ENCODE data around the gene SHC4. TPM values are rescaled to one million over a fixed set of nuclear protein-coding genes. Genes with fewer than 3 reads are reported as not detected.

SHC4 gene
- total RNA-seq, 1 donor from 2014 or later = 1.6 TPM

GRCh38 chr15:48888836-48889235, 74.9 kb downstream of the SHC4 start:
- intact Hi-C loops (cut with micrococcal nuclease) = loop anchor here (1.0 kb wide), 1 partner anchor 11 kb away; the partner anchor contains the start of gene EID1

- intact Hi-C loops (cut with micrococcal nuclease) = loop anchor here (1.0 kb wide), 1 partner anchor 10 kb away; the partner anchor contains the start of gene EID1
These were observed 75.5 kb downstream of the SHC4 start for GRCh38 chr15:48888191-48888590.

DNA sequence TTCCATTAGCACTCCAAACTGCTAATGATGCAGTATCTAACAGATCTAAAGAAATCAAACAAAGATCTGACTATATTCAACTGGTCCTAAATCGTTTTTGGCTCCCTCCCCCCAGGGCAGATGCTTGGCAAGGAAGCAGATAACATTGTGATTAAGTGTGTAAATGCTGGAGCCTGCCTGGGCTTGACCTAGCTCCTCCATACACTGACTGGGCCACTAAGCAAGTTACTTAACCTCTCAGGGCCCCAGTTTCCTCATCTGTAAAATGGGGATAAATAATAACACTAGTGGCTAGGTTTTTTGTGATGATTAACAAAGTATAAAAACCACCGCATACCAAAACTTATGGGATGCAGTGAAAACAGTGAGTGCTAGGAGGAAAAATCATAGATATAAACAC, 76.6 kb downstream of the SHC4 start:
- intact Hi-C loops (cut with micrococcal nuclease) = no loop called here

GRCh38 chr15:48883699-48884098, 80.0 kb downstream of the SHC4 start:
- intact Hi-C loops (cut with micrococcal nuclease) = no loop called here

GRCh38 chr15:48880070-48880634, 83.6 kb downstream of the SHC4 start:
- intact Hi-C loops (cut with micrococcal nuclease) = no loop called here

DNA sequence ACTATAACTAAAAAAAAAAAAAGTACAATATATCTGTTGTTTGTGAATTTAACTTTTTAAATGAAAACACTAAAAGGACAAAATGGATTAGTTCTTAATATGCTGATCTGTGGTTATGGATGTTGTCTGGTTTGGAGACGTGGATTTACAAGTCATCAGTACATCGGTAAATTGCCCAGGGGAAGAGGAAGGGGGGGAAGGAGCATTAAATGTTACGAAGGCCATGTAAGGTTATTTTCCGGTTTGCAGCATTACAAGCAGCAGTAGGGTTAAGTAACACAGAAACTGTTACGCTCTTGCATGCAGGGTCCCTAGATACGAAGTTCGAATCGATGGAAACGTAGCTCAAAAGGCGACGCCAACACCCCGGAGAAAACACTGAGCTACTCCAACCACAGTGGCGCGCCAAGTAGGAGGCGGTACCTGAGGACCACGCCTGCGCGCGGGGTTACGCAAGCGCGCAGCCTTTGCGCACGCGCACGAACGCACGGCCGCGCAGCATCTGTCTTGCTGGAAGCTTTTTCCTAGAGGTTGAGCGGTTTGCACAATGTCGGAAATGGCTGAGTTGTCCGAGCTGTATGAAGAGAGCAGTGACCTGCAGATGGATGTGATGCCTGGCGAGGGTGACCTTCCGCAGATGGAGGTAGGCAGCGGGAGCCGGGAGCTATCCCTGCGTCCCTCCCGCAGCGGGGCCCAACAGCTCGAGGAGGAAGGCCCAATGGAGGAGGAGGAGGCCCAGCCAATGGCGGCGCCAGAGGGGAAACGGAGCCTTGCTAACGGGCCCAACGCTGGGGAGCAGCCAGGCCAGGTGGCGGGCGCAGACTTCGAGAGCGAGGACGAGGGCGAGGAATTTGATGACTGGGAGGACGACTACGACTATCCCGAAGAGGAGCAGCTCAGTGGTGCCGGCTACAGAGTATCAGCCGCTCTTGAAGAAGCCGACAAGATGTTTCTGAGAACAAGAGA, 85.8 kb downstream of the SHC4 start, which contains the start of gene EID1:
TSS of gene EID1 (plus strand) at position 505 of the 966 bp plus-strand sequence. CDS start at position 548, 43 bp downstream.
- intact Hi-C loops (cut with micrococcal nuclease) = loop anchor here (1.0 to 10.0 kb wide), 16 partner anchors 10 to 1887 kb away; partner anchors contain the start of genes CEP152, COPS2, DUT and FAM227B

DNA sequence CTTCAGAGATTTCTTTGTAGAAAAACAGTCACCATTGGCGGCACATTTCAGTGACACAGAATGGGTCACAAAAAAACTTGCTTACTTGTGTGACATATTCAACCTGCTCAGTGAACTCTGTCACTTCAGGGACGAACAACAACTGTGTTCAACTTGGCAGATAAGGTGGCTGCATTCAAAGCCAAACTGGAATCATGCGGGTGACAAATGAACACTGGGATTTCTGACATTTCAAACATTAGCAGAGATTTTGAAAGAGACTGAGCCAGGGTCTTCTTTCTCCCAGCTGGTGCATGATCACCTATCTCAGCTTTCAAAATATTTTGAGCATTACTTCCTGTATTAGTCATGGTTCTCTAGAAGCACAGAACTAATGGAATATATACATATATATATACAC, 87.7 kb downstream of the SHC4 start:
- intact Hi-C loops (cut with micrococcal nuclease) = loop anchor here (5.0 to 10.0 kb wide), 4 partner anchors 544 to 1889 kb away; partner anchors contain the start of genes DUT, FGF7, SPPL2A and TRPM7

- intact Hi-C loops (cut with micrococcal nuclease) = loop anchor here (5.0 to 10.0 kb wide), 4 partner anchors 543 to 1889 kb away; partner anchors contain the start of genes DUT, FGF7, SPPL2A and TRPM7
These were observed 88.3 kb downstream of the SHC4 start for GRCh38 chr15:48875241-48875960.

- intact Hi-C loops (cut with micrococcal nuclease) = loop anchor here (10.0 kb wide), 2 partner anchors 1812 to 1892 kb away; partner anchors contain the start of genes SPPL2A and TRPM7
These were observed 91.1 kb downstream of the SHC4 start for GRCh38 chr15:48872632-48873031.

DNA sequence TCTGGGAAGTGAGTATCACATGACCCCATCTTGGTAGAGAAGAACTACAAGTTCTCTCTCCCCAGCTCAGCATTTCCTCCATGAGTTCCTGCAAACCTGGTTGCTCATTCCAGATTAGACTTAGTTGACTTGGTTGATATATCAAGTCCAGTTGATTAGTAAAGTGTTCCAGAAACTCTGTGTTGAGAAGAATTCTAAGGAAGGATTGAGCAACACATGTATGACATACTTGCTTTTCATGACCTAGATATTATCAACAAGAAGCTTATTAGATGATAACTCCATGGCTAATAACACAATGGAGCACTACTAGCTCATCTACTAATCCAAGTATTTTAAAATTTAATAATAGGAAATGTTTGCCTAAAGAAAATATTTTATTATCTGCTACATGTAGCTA, 92.2 kb downstream of the SHC4 start:
- intact Hi-C loops (cut with micrococcal nuclease) = loop anchor here (10.0 kb wide), 2 partner anchors 1813 to 1893 kb away; partner anchors contain the start of genes SPPL2A and TRPM7

GRCh38 chr15:48869966-48870365, 93.8 kb downstream of the SHC4 start:
- intact Hi-C loops (cut with micrococcal nuclease) = loop anchor here (10.0 kb wide), 2 partner anchors 1815 to 1895 kb away; partner anchors contain the start of genes SPPL2A and TRPM7

DNA sequence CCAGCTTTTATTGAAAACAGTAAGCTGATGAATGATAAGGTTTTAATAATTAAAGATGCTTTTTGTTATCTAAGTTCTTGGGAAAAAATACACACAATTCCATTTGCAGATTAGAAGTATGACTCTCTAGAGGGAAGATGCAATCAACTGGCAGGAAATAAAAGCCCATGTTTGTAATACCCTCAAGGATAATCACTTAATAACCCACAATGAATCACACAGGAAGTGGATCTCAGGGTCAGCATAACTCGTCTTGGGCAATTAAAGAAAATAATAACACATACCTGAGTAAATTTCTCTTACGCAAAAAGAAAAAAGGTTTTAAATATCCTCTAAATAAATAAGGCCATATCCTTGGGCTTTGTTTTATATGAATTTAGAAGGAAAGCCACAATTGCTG, 95.2 kb downstream of the SHC4 start:
- intact Hi-C loops (cut with micrococcal nuclease) = no loop called here

GRCh38 chr15:48868023-48868422, 95.7 kb downstream of the SHC4 start:
- intact Hi-C loops (cut with micrococcal nuclease) = no loop called here

GRCh38 chr15:48866141-48866563, 97.6 kb downstream of the SHC4 start:
- intact Hi-C loops (cut with micrococcal nuclease) = no loop called here

DNA sequence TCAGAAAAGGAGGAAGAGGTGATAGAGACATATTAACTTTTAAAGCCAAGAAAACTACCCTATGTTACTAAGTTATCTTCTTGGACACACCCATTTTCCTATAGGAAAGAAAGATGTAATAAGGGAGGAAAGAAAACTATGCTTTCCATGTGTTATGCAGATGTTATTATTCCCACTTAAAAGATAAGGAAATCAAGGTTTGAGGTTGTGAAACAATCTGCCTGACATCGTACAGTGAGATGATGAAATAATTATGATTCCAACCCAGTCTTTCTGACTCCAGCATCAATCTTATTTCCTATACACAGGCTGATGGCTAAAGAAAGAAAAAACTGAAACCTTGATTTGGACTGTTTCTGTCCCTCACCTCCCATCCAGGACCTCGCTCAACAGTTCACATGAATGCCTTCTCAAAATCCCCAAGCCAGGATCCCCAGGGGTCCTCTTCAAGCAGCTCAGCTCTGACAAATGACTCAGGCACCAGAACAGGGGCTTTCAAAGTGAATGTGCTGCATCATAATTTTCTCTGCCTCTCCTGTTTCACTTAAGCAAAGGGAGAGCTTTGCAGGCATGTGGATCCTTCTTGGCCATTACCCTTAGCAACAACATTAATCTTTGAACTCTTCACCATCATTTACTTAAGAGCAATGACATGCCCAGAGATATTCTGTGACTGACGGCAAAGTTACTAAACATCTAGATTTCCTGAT, 98.2 kb downstream of the SHC4 start:
- intact Hi-C loops (cut with micrococcal nuclease) = no loop called here

DNA sequence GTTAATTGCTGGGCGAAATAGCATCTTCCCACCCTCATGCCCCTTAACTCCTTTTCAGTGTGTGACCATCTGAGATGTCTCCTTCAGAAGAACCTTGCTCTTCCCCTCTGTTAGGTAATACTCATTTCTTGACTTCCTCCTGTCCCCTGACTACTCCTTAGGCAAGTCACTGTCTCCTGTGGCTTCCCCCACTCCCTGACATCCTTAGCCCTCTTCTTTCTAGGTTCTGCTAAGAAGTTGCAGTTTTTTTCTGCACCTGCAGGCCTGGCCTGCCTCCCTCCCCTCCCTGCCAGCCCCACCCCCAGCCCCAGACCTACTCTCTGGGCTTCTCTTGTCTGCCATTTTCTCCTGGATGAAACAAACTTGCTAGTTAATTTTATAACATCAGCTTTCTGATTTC, 101.0 kb downstream of the SHC4 start:
- intact Hi-C loops (cut with micrococcal nuclease) = loop anchor here (1.0 to 5.0 kb wide), 7 partner anchors 113 to 1455 kb away; partner anchors contain the start of genes COPS2 and SECISBP2L

GRCh38 chr15:48861813-48862431, 101.8 kb downstream of the SHC4 start:
- intact Hi-C loops (cut with micrococcal nuclease) = loop anchor here (1.0 to 5.0 kb wide), 14 partner anchors 16 to 1455 kb away; partner anchors contain the start of genes COPS2, EID1, FAM227B and SECISBP2L

DNA sequence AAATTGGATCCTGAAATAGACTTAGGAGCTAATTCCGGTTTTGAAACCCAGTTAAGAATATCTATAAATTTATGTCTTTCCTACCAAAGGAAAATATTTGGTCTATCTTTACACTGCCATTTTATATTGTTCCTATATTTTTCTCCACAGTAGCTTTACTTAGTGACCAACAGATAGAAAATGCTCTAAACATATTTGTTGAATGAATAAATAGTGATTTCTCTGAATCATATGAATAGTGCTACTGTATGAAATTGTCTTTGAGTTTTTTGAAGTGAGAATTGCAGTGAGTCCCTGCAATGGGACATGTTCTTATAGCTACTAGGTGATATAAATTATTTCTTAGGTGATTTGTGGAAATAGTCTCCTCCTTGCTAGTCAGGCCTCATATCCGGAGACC, 104.3 kb downstream of the SHC4 start:
- intact Hi-C loops (cut with micrococcal nuclease) = no loop called here

DNA sequence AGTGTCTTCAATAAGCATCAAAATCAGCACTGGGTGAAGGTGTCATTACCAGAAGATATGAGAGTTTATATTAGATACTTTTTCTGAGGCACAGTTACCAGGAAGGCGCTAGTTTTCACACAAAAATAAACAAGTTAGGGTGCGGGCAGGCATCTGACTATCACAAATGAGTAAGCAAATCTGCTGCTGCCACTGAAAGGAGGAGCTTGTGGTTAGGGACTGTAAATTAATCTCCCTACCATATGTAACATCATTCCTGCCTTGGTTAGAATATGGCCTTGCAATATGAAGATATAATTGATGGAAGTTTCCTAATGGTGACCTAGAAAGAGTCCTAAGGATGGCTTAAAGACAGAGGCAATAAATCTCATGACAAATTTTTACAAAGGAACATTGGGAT, 105.3 kb downstream of the SHC4 start:
- intact Hi-C loops (cut with micrococcal nuclease) = no loop called here

- intact Hi-C loops (cut with micrococcal nuclease) = no loop called here
These were observed 106.8 kb downstream of the SHC4 start for GRCh38 chr15:48856942-48857341.

Measured in T-helper 1 cell treated with Interleukin-12 subunit alpha and Interleukin-12 subunit beta and Interleukin-4 antibody, amounts not matched to agents 30 ng/mL and 1 ng/mL, for 36 hours (primary cell).